ENCODE data around the gene ZNF609. TPM values are rescaled to one million over a fixed set of nuclear protein-coding genes. Genes with fewer than 3 reads are reported as not detected.

Gene ZNF609
- total and polyA plus RNA-seq, 2 of the 13 experiments (the other 11 are each of a cell fraction or from before 2014, with no cell fraction given): 8.9 to 9.9 TPM

DNA sequence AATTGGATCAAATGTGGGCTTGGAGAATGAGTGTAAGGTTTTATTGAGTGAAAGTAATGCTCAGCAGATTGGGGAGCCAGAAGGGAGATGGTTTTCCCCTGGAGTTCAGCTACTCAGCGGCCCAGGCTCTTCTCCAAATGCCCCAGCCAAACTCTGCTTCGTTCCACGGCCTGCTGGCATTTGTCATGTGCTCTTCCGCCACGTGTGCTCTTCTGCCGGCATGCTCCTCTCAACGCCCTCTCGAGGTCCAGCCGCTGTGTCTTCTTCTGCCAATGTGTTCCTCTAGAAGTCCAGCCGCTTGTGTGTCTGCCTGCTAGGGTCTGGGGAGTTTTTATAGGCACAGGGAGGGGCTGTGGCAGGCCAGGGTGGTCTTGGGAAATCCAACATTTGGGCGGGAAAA is 158.2 kb downstream of the ZNF609 start:
- CTCF ChIA-PET (ENCODE audit: low intra/inter-chr PET ratio, low total read pairs): no interaction called here

More for the DNA sequence above, 158.2 kb downstream of the ZNF609 start:
- ATAC-seq: no peak
- no TSS peak for BruUV-seq (replicated peaks)
- Histone ChIP-seq H3K9me3 (ENCODE audit: low read length) (no peaks in the 10 kb centered on the region), H3K27me3 (ENCODE audit: control insufficient read depth in 1 of 2, insufficient read depth in 2 of 2, low read length in 2 of 2) (no peaks in the 10 kb centered on the region), H3K79me2 (ENCODE audit: insufficient read depth, low read length) (peaks cover 9% of the 10 kb centered on the region), H2AFZ (ENCODE audit: low read length) (no peak overlapping the region), H3K27ac (ENCODE audit: extremely low read length, insufficient read depth, low read length) (no peak overlapping the region), H3K4me2 (ENCODE audit: low read depth, low read length) (no peak overlapping the region), H3K4me3 (replicated peaks in 1 of 3; ENCODE audit: insufficient read depth in 1 of 3, low read depth in 2 of 3, low read length in 3 of 3) (no peak overlapping the region), H3K36me3 (replicated peaks in 1 of 2; ENCODE audit: control insufficient read depth in 1 of 2, insufficient read depth in 2 of 2, low read length in 2 of 2) (peaks cover 2 to 5% of the 10 kb centered on the region in 2 experiments; a peak in 3 of 5 replicates), H4K20me1 (ENCODE audit: insufficient read depth, low read length) (no peaks in the 10 kb centered on the region), H3K4me1 (ENCODE audit: insufficient read depth, low read length) (peaks cover 20% of the 10 kb centered on the region), H3K9ac (ENCODE audit: insufficient read depth, low read depth, low read length) (no peak overlapping the region)
- in situ Hi-C loops (cut with HindIII; ENCODE audit: extremely low pct_ligation_motif_present, low pct_unique_long_range_greater_than_20kb) (no loop called here), intact Hi-C loops (cut with micrococcal nuclease; ENCODE audit: unreplicated experiment) (no loop called here)
- no peak for TF ChIP-seq MAF1 (CRISPR knock-in tag; IDR thresholded peaks at IDR 0.05; ENCODE audit: borderline replicate concordance)
- TF ChIP-seq, protein P1, sequence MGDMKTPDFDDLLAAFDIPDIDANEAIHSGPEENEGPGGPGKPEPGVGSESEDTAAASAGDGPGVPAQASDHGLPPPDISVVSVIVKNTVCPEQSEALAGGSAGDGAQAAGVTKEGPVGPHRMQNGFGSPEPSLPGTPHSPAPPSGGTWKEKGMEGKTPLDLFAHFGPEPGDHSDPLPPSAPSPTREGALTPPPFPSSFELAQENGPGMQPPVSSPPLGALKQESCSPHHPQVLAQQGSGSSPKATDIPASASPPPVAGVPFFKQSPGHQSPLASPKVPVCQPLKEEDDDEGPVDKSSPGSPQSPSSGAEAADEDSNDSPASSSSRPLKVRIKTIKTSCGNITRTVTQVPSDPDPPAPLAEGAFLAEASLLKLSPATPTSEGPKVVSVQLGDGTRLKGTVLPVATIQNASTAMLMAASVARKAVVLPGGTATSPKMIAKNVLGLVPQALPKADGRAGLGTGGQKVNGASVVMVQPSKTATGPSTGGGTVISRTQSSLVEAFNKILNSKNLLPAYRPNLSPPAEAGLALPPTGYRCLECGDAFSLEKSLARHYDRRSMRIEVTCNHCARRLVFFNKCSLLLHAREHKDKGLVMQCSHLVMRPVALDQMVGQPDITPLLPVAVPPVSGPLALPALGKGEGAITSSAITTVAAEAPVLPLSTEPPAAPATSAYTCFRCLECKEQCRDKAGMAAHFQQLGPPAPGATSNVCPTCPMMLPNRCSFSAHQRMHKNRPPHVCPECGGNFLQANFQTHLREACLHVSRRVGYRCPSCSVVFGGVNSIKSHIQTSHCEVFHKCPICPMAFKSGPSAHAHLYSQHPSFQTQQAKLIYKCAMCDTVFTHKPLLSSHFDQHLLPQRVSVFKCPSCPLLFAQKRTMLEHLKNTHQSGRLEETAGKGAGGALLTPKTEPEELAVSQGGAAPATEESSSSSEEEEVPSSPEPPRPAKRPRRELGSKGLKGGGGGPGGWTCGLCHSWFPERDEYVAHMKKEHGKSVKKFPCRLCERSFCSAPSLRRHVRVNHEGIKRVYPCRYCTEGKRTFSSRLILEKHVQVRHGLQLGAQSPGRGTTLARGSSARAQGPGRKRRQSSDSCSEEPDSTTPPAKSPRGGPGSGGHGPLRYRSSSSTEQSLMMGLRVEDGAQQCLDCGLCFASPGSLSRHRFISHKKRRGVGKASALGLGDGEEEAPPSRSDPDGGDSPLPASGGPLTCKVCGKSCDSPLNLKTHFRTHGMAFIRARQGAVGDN (CRISPR knock-in tag; IDR thresholded peaks at IDR 0.05): 0 out of 2 replicates have a peak, but pooled peaks have one; percentile 27
- no peak for FAIRE-seq
- no peak for DNase-seq (ENCODE audit: low spot score)
- POLR2A ChIA-PET: no interaction called here
- 98% methylated on average over 10 of the region's 11 CpGs for WGBS (ENCODE audit: low lambda C conversion rate)
